GM06990 (cell line): ENCODE measurements around the gene PRPH2.

Source experiments
- DNase-seq: peaks from one replicate; pipeline ENCODE4 v3.0.0-alpha.2; 2011; ENCODE audit not compliant: insufficient read length; ENCODE audit errors: extremely low read depth
- H3K27me3 ChIP-seq: replicated peaks from 2 replicates; pipeline ENCODE4 v1.6.0; 2011; ENCODE audit warnings: low read length; ENCODE audit not compliant: control insufficient read depth, insufficient read depth
- H3K36me3 ChIP-seq: 2 replicates; pipeline ENCODE4 v1.5.1; 2011; ENCODE audit warnings: low read length; ENCODE audit not compliant: control insufficient read depth, insufficient read depth
- H3K4me3 ChIP-seq: replicated peaks from 2 replicates; pipeline ENCODE4 v1.5.1; 2011; ENCODE audit warnings: low read depth, mild to moderate bottlenecking, control low read depth, low read length
- CTCF ChIP-seq: IDR thresholded peaks from 2 replicates; pipeline ENCODE4 v1.5.1; 2011; ENCODE audit warnings: low read length, control low read depth, mild to moderate bottlenecking, inconsistent platforms; ENCODE audit not compliant: insufficient read depth, poor library complexity, severe bottlenecking

Gene PRPH2

GRCh38 chr6:42745640-42746462, 23.5 kb upstream of the PRPH2 start, which contains the start of gene TBCC:
TSS of gene TBCC (minus strand) at chr6:42746103. CDS start at chr6:42746073, 30 bp downstream.
- no peak for TF ChIP-seq CTCF
- H3K36me3 ChIP-seq: no peaks in the 10 kb centered on the region
- peak; percentile 96 for DNase-seq
- no peaks in the 10 kb centered on the region for H3K27me3 ChIP-seq
- H3K4me3 ChIP-seq: peak within 1 kb of the TSS; percentile 91

- H3K36me3 ChIP-seq: no peaks in the 10 kb centered on the region
- DNase-seq: peak; percentile 55
- no peaks in the 10 kb centered on the region for H3K27me3 ChIP-seq
- TF ChIP-seq CTCF: no peak
- H3K4me3 ChIP-seq: peak overlapping the region; percentile 91
These were observed 22.8 kb upstream of the PRPH2 start for GRCh38 chr6:42745083-42745639.

GRCh38 chr6:42744351-42744893, 22.0 kb upstream of the PRPH2 start:
- H3K4me3 ChIP-seq: peak overlapping the region; percentile 91
- no peak for DNase-seq
- TF ChIP-seq CTCF: no peak

GRCh38 chr6:42742116-42742894, 19.9 kb upstream of the PRPH2 start:
- peak; percentile 43 for DNase-seq
- TF ChIP-seq CTCF: no peak
- Histone ChIP-seq H3K4me3 (no peak overlapping the region), H3K36me3 (no peaks in the 10 kb centered on the region), H3K27me3 (no peaks in the 10 kb centered on the region)

More at GRCh38 chr6:42744351-42744893, 22.0 kb upstream of the PRPH2 start:
- Histone ChIP-seq H3K36me3 (no peaks in the 10 kb centered on the region), H3K27me3 (no peaks in the 10 kb centered on the region)

GRCh38 chr6:42740725-42741124, 18.3 kb upstream of the PRPH2 start:
- Histone ChIP-seq H3K4me3 (no peak overlapping the region), H3K27me3 (no peaks in the 10 kb centered on the region), H3K36me3 (no peaks in the 10 kb centered on the region)
- no peak for DNase-seq
- TF ChIP-seq CTCF: no peak
